ENCODE measurements around the gene KCNJ4.

The KCNJ4 gene

GRCh38 chr22:38454353-38455075, 485 bp downstream of the KCNJ4 start (continued):
- TF ChIP-seq ZBTB26 (tag by site-specific recombination; optimal IDR thresholded peaks at IDR 0.05), result peak; percentile 65
- peak; percentile 66 for TF ChIP-seq GLIS2 (tag by site-specific recombination; IDR thresholded peaks at IDR 0.05)
- no peak for TF ChIP-seq KLF16 (tag by site-specific recombination; IDR thresholded peaks at IDR 0.05)
- no peak for TF ChIP-seq ZNF302 (tag by site-specific recombination; IDR thresholded peaks at IDR 0.05; ENCODE audit: low read depth)
- no peak for TF ChIP-seq ZNF394 (tag by site-specific recombination; IDR thresholded peaks at IDR 0.05; ENCODE audit: borderline replicate concordance)
- peak; percentile 27; the same call in 1 of the 2 replicates for TF ChIP-seq GLIS1 (tag by site-specific recombination; IDR thresholded peaks at IDR 0.05)
- TF ChIP-seq HOXC10 (CRISPR knock-in tag; IDR thresholded peaks at IDR 0.05), result peak; percentile 39; the same call in 1 of the 2 replicates
- TF ChIP-seq ZNF701 (tag by site-specific recombination; IDR thresholded peaks at IDR 0.05), result no peak
- TF ChIP-seq ZNF416 (tag by site-specific recombination; IDR thresholded peaks at IDR 0.05), result no peak
- TF ChIP-seq ZBTB48 (tag by site-specific recombination; IDR thresholded peaks at IDR 0.05), result no peak
- TF ChIP-seq ZNF362 (tag by site-specific recombination; IDR thresholded peaks at IDR 0.05), result no peak
- TF ChIP-seq KLF7 (tag by site-specific recombination; IDR thresholded peaks at IDR 0.05; ENCODE audit: borderline replicate concordance), result no peak
- TF ChIP-seq TCF7L2 (IDR thresholded peaks at IDR 0.05; ENCODE audit: borderline replicate concordance, low read depth, low read length), result no peak
- no peak; the same call in 1 of the 2 replicates for TF ChIP-seq ZNF398 (tag by site-specific recombination; IDR thresholded peaks at IDR 0.05)
- no peak for TF ChIP-seq ZNF521 (tag by site-specific recombination; IDR thresholded peaks at IDR 0.05)
- TF ChIP-seq ZBTB11 (tag by site-specific recombination; conservative IDR thresholded peaks at IDR 0.05; ENCODE audit: low read depth), result no peak
- no peak for TF ChIP-seq CTCF (tag by site-specific recombination; IDR thresholded peaks at IDR 0.05)
- TF ChIP-seq TSHZ1 (tag by site-specific recombination; IDR thresholded peaks at IDR 0.05; ENCODE audit: borderline replicate concordance), result no peak
- TF ChIP-seq ZNF2 (tag by site-specific recombination; IDR thresholded peaks at IDR 0.05), result no peak
- TF ChIP-seq ZNF692 (tag by site-specific recombination; IDR thresholded peaks at IDR 0.05), result no peak
- no peak for TF ChIP-seq ZNF221 (tag by site-specific recombination; IDR thresholded peaks at IDR 0.05; ENCODE audit: borderline replicate concordance)
- no peak for TF ChIP-seq ZNF639 (tag by site-specific recombination; IDR thresholded peaks at IDR 0.05)
